Thymus (tissue), 11 donors: Measurements from ENCODE around the gene ETV3. TPM values are rescaled to one million over a fixed set of nuclear protein-coding genes. Genes with fewer than 3 reads are reported as not detected.

Source experiments
- DNase-seq, 9 donors: peaks; one replicate each; pipeline ENCODE4 v3.0.0-alpha.2; 2013; ENCODE audit warnings: low spot score in 9 of 9, low read depth in 6 of 9, missing footprints in 1 of 9
- H3K27ac ChIP-seq, 2 donors: one replicate each; pipeline ENCODE4 v1.5.1; 2013; ENCODE audit warnings: control low read depth in 1 of 2, low read depth in 1 of 2, low read length in 1 of 2, mild to moderate bottlenecking in 1 of 2, moderate library complexity in 1 of 2
- H3K27me3 ChIP-seq, 2 donors: one replicate each; pipeline ENCODE4 v1.5.1; 2013; ENCODE audit warnings: low read length in 1 of 2; ENCODE audit not compliant: control insufficient read depth in 2 of 2, insufficient read depth in 1 of 2
- H3K36me3 ChIP-seq, 2 donors: one replicate each; pipeline ENCODE4 v1.5.1; 2013; ENCODE audit warnings: low read length in 1 of 2, mild to moderate bottlenecking in 1 of 2, moderate library complexity in 1 of 2; ENCODE audit not compliant: control insufficient read depth in 2 of 2, insufficient read depth in 2 of 2
- H3K4me1 ChIP-seq, 2 donors: one replicate each; pipeline ENCODE4 v1.5.1; 2013; ENCODE audit warnings: low read length in 2 of 2; ENCODE audit not compliant: control insufficient read depth in 2 of 2, insufficient read depth in 2 of 2
- H3K4me3 ChIP-seq, 2 donors: one replicate each; pipeline ENCODE4 v1.5.1; 2013; ENCODE audit warnings: low read length in 2 of 2, control low read depth in 1 of 2, mild to moderate bottlenecking in 1 of 2
- H3K9me3 ChIP-seq, 2 donors: one replicate each; pipeline ENCODE4 v1.5.1; 2013; ENCODE audit warnings: low read length in 1 of 2, mild to moderate bottlenecking in 1 of 2; ENCODE audit not compliant: control insufficient read depth in 2 of 2, insufficient read depth in 1 of 2
- whole genome bisulfite sequencing: extraction: QIAGEN DNeasy Blood & Tissue Kit; methylation state at CpG from one replicate; pipeline ENCODE4 v1.1.7; 2013; 5-methylcytosine and 5-hydroxymethylcytosine counted together
- polyA plus RNA-seq: library from polyadenylated mRNA; stranded (reverse); fragments of 200-250 nt; gene quantifications from one replicate; pipeline ENCODE4 v1.2.3, GENCODE V29; 2013
- total RNA-seq: library from RNA; stranded (reverse); fragments of 120-200 nt; gene quantifications from one replicate; pipeline ENCODE4 v1.2.4, GENCODE V29; 2013
- donor health status: healthy.

ETV3 gene
- total and polyA plus RNA-seq, 2 donors = 10.6 to 14.3 TPM

DNA sequence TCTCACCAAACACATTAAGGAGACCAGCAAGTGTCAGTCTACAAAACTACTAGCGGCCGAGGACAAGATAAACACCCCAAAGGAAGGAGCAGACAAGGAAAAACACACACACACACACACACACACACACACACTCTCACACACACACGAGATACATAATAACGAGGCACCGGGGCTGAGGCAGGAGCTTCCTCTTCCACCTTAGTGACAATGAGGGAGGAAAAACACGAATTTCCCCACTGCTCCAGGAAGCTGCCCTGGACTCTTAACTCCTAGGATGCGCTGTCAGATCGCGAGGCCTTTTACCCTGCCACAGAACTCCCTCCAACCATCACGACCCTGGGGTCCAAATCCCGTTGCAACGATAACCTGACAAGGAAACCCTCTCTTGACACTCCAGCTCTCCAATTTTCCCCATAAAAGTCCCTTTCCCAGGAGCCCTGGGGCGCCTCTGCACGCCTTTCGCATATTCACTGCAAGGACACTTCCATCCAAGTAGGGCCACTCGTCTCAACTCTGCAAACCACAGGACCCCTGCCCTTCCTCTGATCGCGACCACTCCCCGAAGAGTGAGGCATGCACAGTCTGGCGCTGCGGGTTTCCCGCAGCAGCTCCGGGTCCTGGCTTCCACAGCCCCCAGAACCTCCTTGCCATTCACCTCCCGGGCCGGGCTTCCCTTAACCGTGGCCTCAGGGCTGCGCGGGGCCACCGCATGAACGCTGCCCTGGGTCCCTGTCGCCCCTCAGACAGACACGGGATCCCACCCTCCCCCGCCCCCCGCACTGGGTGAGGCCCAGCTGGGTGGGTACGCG is 581 bp downstream of the ETV3 start:
- H3K4me1 ChIP-seq = peaks cover 20 to 32% of the 10 kb centered on the region in 2 donors
- H3K9me3 ChIP-seq = no peaks in the 10 kb centered on the region
- peak overlapping the region; percentile 84 to 85 for H3K27ac ChIP-seq
- peaks cover 15 to 17% of the 10 kb centered on the region in 2 donors for H3K36me3 ChIP-seq
- DNase-seq = peak in 1 of 9 donors; percentile 34
- peak overlapping the region; percentile 77 to 93 for H3K4me3 ChIP-seq
- H3K27me3 ChIP-seq = peaks cover 7 to 17% of the 10 kb centered on the region in 2 donors
- WGBS = under 1% methylated on average over 36 of the region's 36 CpGs

DNA sequence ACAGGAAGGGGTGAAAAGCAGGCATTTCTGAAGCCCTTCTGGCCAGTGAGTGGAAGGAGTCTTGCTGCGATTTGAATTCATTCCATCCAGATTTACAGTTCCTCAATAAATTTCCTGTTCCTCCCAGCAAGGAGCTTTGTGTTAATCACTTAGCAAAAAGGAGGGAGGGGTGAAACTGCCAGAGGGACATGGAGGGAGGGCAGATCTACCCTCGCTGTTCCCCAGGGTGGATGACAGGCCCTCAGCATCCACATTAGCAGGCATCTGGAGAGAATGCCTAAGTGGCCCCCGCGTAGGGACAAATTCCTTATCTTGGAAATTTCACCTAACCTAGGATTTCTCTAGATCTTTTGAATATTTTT is 1.2 kb downstream of the ETV3 start:
- peaks cover 22 to 37% of the 10 kb centered on the region in 2 donors for H3K4me1 ChIP-seq

GRCh38 chr1:157136133-157136532 is 2.1 kb downstream of the ETV3 start:
- WGBS = 85% methylated on average over 4 of the region's 4 CpGs

More for the DNA sequence above, 1.2 kb downstream of the ETV3 start:
- H3K4me3 ChIP-seq = peak overlapping the region; percentile 77 to 93
- H3K9me3 ChIP-seq = no peaks in the 10 kb centered on the region
- peaks cover 7 to 17% of the 10 kb centered on the region in 2 donors for H3K27me3 ChIP-seq
- H3K36me3 ChIP-seq = peaks cover 19 to 20% of the 10 kb centered on the region in 2 donors
- WGBS = 22% methylated on average over 4 of the region's 4 CpGs
- DNase-seq = no peak
- peak overlapping the region in 1 of 2 donors; percentile 25 for H3K27ac ChIP-seq

GRCh38 chr1:157135646-157136045 is 2.5 kb downstream of the ETV3 start:
- WGBS = 96% methylated on average over 1 of the region's 1 CpG
- H3K27me3 ChIP-seq = peaks cover 4 to 17% of the 10 kb centered on the region in 2 donors
- no peak overlapping the region for H3K4me3 ChIP-seq
- no peak for DNase-seq
- H3K36me3 ChIP-seq = peaks cover 20 to 32% of the 10 kb centered on the region in 2 donors
- H3K27ac ChIP-seq = no peak overlapping the region
- H3K4me1 ChIP-seq = peaks cover 22 to 37% of the 10 kb centered on the region in 2 donors
- no peaks in the 10 kb centered on the region for H3K9me3 ChIP-seq

More at GRCh38 chr1:157136133-157136532, 2.1 kb downstream of the ETV3 start:
- DNase-seq = no peak
- no peaks in the 10 kb centered on the region for H3K9me3 ChIP-seq
- H3K4me1 ChIP-seq = peaks cover 22 to 37% of the 10 kb centered on the region in 2 donors
- H3K36me3 ChIP-seq = peaks cover 20 to 27% of the 10 kb centered on the region in 2 donors
- H3K27me3 ChIP-seq = peaks cover 4 to 17% of the 10 kb centered on the region in 2 donors
- H3K4me3 ChIP-seq = no peak overlapping the region
- no peak overlapping the region for H3K27ac ChIP-seq

GRCh38 chr1:157135070-157135469 is 3.1 kb downstream of the ETV3 start:
- Histone ChIP-seq H3K36me3 (peaks cover 24 to 38% of the 10 kb centered on the region in 2 donors), H3K9me3 (no peaks in the 10 kb centered on the region), H3K4me1 (peaks cover 22 to 37% of the 10 kb centered on the region in 2 donors), H3K27ac (no peak overlapping the region), H3K4me3 (no peak overlapping the region), H3K27me3 (peaks cover 4 to 15% of the 10 kb centered on the region in 2 donors)
- 95% methylated on average over 2 of the region's 2 CpGs for WGBS
- DNase-seq = no peak

DNA sequence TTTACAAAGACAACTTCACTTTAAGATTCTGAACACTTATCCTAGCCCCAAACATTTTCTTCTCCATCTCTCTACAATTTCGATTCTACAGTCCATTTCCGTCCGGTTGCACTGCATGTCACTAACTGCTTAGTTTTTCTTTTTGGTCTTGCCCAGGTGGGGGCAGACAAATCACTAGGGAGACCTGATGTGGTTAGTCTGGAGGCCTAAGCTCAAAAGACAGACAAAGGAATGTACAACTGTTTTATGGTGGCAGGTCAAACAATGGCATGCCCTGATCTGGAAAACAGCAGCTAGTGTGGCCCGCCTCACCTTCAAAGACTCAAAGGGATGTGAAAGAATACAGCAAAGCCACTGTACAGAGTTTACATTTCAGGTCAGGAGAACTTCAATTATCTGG is 3.8 kb downstream of the ETV3 start:
- H3K36me3 ChIP-seq = peaks cover 24 to 38% of the 10 kb centered on the region in 2 donors

DNA sequence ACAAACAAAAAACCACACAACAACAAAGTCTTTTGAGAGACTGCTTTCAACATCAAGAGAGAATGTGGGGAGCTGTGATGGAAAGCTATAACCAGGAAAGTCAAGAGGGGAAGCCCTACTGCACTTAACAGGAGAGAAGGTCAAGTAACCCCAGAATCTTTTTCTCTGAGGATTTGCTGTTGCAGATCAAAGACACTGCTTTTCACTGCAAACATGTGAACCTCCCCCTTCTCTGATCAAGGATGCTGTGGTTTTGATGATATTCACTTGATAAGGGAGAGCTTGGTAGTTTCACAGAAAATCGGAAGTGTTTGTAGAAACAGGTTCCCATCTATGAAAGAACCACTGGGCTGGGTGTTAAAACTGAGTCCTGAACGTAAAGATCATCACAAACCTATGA is 4.8 kb downstream of the ETV3 start:
- peaks cover 24 to 38% of the 10 kb centered on the region in 2 donors for H3K36me3 ChIP-seq
- no peak overlapping the region for H3K27ac ChIP-seq
- no peak overlapping the region for H3K4me3 ChIP-seq
- peaks cover 19 to 30% of the 10 kb centered on the region in 2 donors for H3K4me1 ChIP-seq
- DNase-seq = peak in 8 of 9 donors; percentile 30 to 87 (median 64)
- 7% methylated on average over 2 of the region's 2 CpGs for WGBS
- peaks cover 0 to 6% of the 10 kb centered on the region in 2 donors for H3K27me3 ChIP-seq
- H3K9me3 ChIP-seq = no peaks in the 10 kb centered on the region

More for the DNA sequence above, 3.8 kb downstream of the ETV3 start:
- Histone ChIP-seq H3K27me3 (peaks cover 4 to 15% of the 10 kb centered on the region in 2 donors), H3K27ac (no peak overlapping the region), H3K4me1 (peaks cover 22 to 37% of the 10 kb centered on the region in 2 donors), H3K9me3 (no peaks in the 10 kb centered on the region), H3K4me3 (no peak overlapping the region)
- WGBS = 94% methylated on average over 4 of the region's 4 CpGs
- no peak for DNase-seq

DNA sequence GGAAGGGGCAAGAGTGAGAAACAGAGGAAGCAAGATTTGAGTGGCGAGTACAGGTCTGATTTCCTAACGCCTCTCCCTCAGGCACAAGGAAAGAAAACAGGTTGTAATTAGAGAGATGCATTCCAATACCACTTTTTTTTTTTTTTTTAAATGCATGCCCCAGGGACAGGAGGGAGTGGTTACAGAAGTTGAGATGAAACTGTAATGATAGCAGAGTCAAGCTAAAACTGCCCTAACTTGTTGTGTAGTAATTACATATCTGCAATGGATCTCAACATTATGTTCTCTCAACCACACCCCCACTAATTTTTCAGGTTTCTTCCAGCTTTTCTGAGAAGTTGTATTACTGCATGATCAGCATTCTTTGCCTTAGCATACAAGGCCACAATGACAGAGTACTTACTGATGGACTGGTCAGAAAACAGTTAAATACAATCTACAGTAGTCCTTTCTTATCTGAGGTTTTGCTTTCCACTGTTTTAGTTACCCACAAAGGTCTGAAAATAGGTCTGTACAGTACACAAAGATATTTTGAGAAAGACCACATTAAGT is 5.5 kb downstream of the ETV3 start:
- Histone ChIP-seq H3K27ac (peak overlapping the region in 1 of 2 donors; percentile 1), H3K4me3 (no peak overlapping the region), H3K27me3 (peaks cover 0 to 3% of the 10 kb centered on the region in 2 donors), H3K9me3 (no peaks in the 10 kb centered on the region), H3K4me1 (peaks cover 18 to 30% of the 10 kb centered on the region in 2 donors), H3K36me3 (peaks cover 29 to 40% of the 10 kb centered on the region in 2 donors)
- no peak for DNase-seq
- 76% methylated on average over 2 of the region's 2 CpGs for WGBS

DNA sequence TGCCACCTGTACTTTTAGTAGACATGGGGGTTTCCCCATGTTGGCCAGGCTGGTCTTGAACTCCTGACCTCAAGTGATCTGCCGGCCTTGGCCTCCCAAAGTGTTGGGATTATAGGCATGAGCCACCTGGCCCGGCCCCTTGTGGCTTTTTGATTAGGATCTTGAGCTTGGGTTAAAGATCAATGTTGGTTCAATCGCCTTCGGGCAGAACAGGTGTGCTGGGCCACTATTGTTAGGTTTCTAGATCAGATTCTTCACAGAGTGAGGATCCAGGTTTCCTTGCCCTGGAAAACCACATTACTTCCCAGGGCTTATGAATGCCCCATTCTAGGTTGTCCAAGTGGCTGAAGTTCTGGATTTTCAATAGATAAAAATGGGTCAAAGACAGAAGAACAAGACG is 6.1 kb downstream of the ETV3 start:
- no peak for DNase-seq
- H3K27me3 ChIP-seq = no peaks in the 10 kb centered on the region
- peaks cover 12 to 26% of the 10 kb centered on the region in 2 donors for H3K4me1 ChIP-seq
- H3K9me3 ChIP-seq = no peaks in the 10 kb centered on the region
- no peak overlapping the region for H3K27ac ChIP-seq
- no peak overlapping the region for H3K4me3 ChIP-seq
- 91% methylated on average over 5 of the region's 5 CpGs for WGBS
- peaks cover 29 to 40% of the 10 kb centered on the region in 2 donors for H3K36me3 ChIP-seq
